SU-DHL-6 (cell line): ENCODE measurements around the gene DDX59.

ENCODE experiments used
- H2AFZ ChIP-seq: fragments of 200-600 bp; sonication (generic); 2 replicates; pipeline ENCODE4 v1.6.1; 2014; ENCODE audit warnings: low read depth, mild to moderate bottlenecking, moderate library complexity, mixed read lengths, antibody characterized with exemption, low read length; ENCODE audit not compliant: severe bottlenecking
- H3F3A ChIP-seq: fragments of 200-600 bp; shearing (Covaris generic); 2 replicates; pipeline ENCODE4 v1.6.0; 2016; ENCODE audit warnings: antibody characterized with exemption, mild to moderate bottlenecking; ENCODE audit not compliant: insufficient read depth
- H3K27ac ChIP-seq: fragments of 200-600 bp; sonication (generic); 2 replicates; pipeline ENCODE4 v1.5.1; 2016; ENCODE audit warnings: low read depth, mild to moderate bottlenecking, low read length, moderate library complexity, mixed read lengths
- H3K27me3 ChIP-seq: fragments of 200-600 bp; sonication (generic), shearing (Covaris generic); 2 replicates; pipeline ENCODE4 v1.6.0; 2014; ENCODE audit warnings: mild to moderate bottlenecking, low read length
- H3K36me3 ChIP-seq: fragments of 200-600 bp; sonication (generic); 2 replicates; pipeline ENCODE4 v1.6.1; 2014; ENCODE audit warnings: mild to moderate bottlenecking, low read length, mixed read lengths
- H3K4me2 ChIP-seq: fragments of 300-600, 200-600 bp; shearing (Covaris generic), sonication (generic); 2 replicates; pipeline ENCODE4 v1.6.0; 2014; ENCODE audit warnings: low read length, low read depth, mild to moderate bottlenecking; ENCODE audit not compliant: poor library complexity, severe bottlenecking
- H3K4me3 ChIP-seq: fragments of 200-600 bp; sonication (generic); 2 replicates; pipeline ENCODE4 v1.5.1; 2014; ENCODE audit warnings: antibody characterized with exemption, low read length, mild to moderate bottlenecking, mixed read lengths; ENCODE audit not compliant: insufficient read depth, poor library complexity, severe bottlenecking
- H3K79me2 ChIP-seq: fragments of 200-600 bp; sonication (generic); 2 replicates; pipeline ENCODE4 v1.6.1; 2014; ENCODE audit warnings: mild to moderate bottlenecking, low read length, moderate library complexity; ENCODE audit not compliant: insufficient read depth
- H3K9ac ChIP-seq: fragments of 200-600 bp; sonication (generic); 2 replicates; pipeline ENCODE4 v1.7.0; 2014; ENCODE audit warnings: mild to moderate bottlenecking, low read length
- H3K9me2 ChIP-seq: fragments of 200-600 bp; sonication (generic); replicated peaks from 2 replicates; pipeline ENCODE4 v1.6.1; 2014; ENCODE audit warnings: low read length; ENCODE audit not compliant: insufficient read depth
- H3K9me3 ChIP-seq: fragments of 200-600 bp; sonication (generic); 2 replicates; pipeline ENCODE4 v1.6.1; 2014; ENCODE audit warnings: low read length, mixed read lengths; ENCODE audit not compliant: insufficient read depth
- H4K20me1 ChIP-seq: fragments of 200-600 bp; sonication (generic); 2 replicates; pipeline ENCODE4 v1.6.1; 2014; ENCODE audit warnings: low read depth, mild to moderate bottlenecking, antibody characterized with exemption, low read length, moderate library complexity, mixed read lengths
- CTCF ChIP-seq: fragments of 200-600 bp; sonication (generic); IDR thresholded peaks from one replicate; pipeline ENCODE4 v1.5.1; 2017; ENCODE audit warnings: antibody characterized with exemption, mild to moderate bottlenecking, low read length, moderate library complexity; ENCODE audit not compliant: insufficient read depth, poor library complexity, severe bottlenecking
- EZH2phosphoT487 ChIP-seq: fragments of 200-600 bp; sonication (generic), shearing (Covaris generic); conservative IDR thresholded peaks from 2 replicates; pipeline ENCODE4 v1.6.1; 2018; ENCODE audit warnings: mild to moderate bottlenecking, antibody characterized with exemption, low read length, moderate library complexity, mixed read lengths

Gene DDX59

GRCh38 chr1:200642481-200642880 lies 27.2 kb downstream of the DDX59 start:
- no peaks in the 10 kb centered on the region for H4K20me1 ChIP-seq
- no peaks in the 10 kb centered on the region for H3K27me3 ChIP-seq
- no peak overlapping the region for H3K9ac ChIP-seq
- no peaks in the 10 kb centered on the region for H3F3A ChIP-seq
- no peak overlapping the region for H3K4me3 ChIP-seq
- no peaks in the 10 kb centered on the region for H3K79me2 ChIP-seq
- H3K27ac ChIP-seq, result no peak overlapping the region
- H3K36me3 ChIP-seq, result peaks cover 8% of the 10 kb centered on the region; the same call in 1 of the 2 replicates
- H3K4me2 ChIP-seq, result no peak overlapping the region
- H3K9me2 ChIP-seq, result no peaks in the 10 kb centered on the region
- no peaks in the 10 kb centered on the region for H3K9me3 ChIP-seq
- H2AFZ ChIP-seq, result no peak overlapping the region
- TF ChIP-seq CTCF (no peak), EZH2phosphoT487 (no peak)

GRCh38 chr1:200640963-200641401 lies 28.7 kb downstream of the DDX59 start:
- H2AFZ ChIP-seq, result no peak overlapping the region
- H3K9ac ChIP-seq, result no peak overlapping the region
- no peak overlapping the region for H3K4me2 ChIP-seq
- H3K27ac ChIP-seq, result no peak overlapping the region
- H3K27me3 ChIP-seq, result no peaks in the 10 kb centered on the region
- H3K4me3 ChIP-seq, result no peak overlapping the region
- no peaks in the 10 kb centered on the region for H3K9me2 ChIP-seq
- no peaks in the 10 kb centered on the region for H3K79me2 ChIP-seq
- no peaks in the 10 kb centered on the region for H4K20me1 ChIP-seq
- no peak for TF ChIP-seq CTCF
- TF ChIP-seq EZH2phosphoT487, result no peak
- no peaks in the 10 kb centered on the region for H3K9me3 ChIP-seq
- H3F3A ChIP-seq, result no peaks in the 10 kb centered on the region
- H3K36me3 ChIP-seq, result no peaks in the 10 kb centered on the region

GRCh38 chr1:200640373-200640962 lies 29.2 kb downstream of the DDX59 start:
- H4K20me1 ChIP-seq, result no peaks in the 10 kb centered on the region
- no peak overlapping the region for H2AFZ ChIP-seq
- H3K9me2 ChIP-seq, result no peaks in the 10 kb centered on the region
- H3K4me3 ChIP-seq, result no peak overlapping the region
- H3K9me3 ChIP-seq, result no peaks in the 10 kb centered on the region
- H3F3A ChIP-seq, result no peaks in the 10 kb centered on the region
- H3K27ac ChIP-seq, result no peak overlapping the region
- no peaks in the 10 kb centered on the region for H3K27me3 ChIP-seq
- no peaks in the 10 kb centered on the region for H3K36me3 ChIP-seq
- no peaks in the 10 kb centered on the region for H3K79me2 ChIP-seq
- H3K4me2 ChIP-seq, result no peak overlapping the region
- H3K9ac ChIP-seq, result no peak overlapping the region
- TF ChIP-seq EZH2phosphoT487, result no peak
- TF ChIP-seq CTCF, result no peak
